Large intestine (tissue), 3 donors: ENCODE data around the gene VCL. TPM values are rescaled to one million over a fixed set of nuclear protein-coding genes. Genes with fewer than 3 reads are reported as not detected.
"Not testable (repeated sequence)": the region's sequence is repeated elsewhere in the genome, so short reads cannot be mapped to it uniquely, and the experiment has no call there.

Source experiments
- DNase-seq, 2 donors: peaks; one replicate each; pipeline versions ENCODE4 v3.0.0 to v3.0.0-alpha.2; 2013
- H3K27ac ChIP-seq: one replicate; pipeline ENCODE4 v1.5.1; 2013; ENCODE audit warnings: low read length
- H3K27me3 ChIP-seq: 2 replicates; pipeline ENCODE4 v1.6.1; 2013; ENCODE audit warnings: low read length; ENCODE audit not compliant: control insufficient read depth, insufficient read depth
- H3K36me3 ChIP-seq: 2 replicates; pipeline ENCODE4 v1.6.1; 2013; ENCODE audit warnings: low read length; ENCODE audit not compliant: control insufficient read depth, insufficient read depth
- H3K4me1 ChIP-seq: one replicate; pipeline ENCODE4 v1.6.1; 2013; ENCODE audit warnings: low read length; ENCODE audit not compliant: control insufficient read depth, insufficient read depth
- H3K4me3 ChIP-seq: one replicate; pipeline ENCODE4 v1.5.1; 2013; ENCODE audit warnings: low read length
- H3K9me3 ChIP-seq: one replicate; pipeline ENCODE4 v1.6.1; 2013; ENCODE audit warnings: mild to moderate bottlenecking, low read depth, low read length, moderate library complexity; ENCODE audit not compliant: control insufficient read depth
- WGBS: methylation state at CpG from one replicate; pipeline ENCODE4 v1.1.5; 2013; ENCODE audit warnings: low lambda C conversion rate; ENCODE audit not compliant: insufficient coverage; 5-methylcytosine and 5-hydroxymethylcytosine counted together
- polyA plus RNA-seq: library from polyadenylated mRNA; unstranded; fragments of 120-200 nt; gene quantifications from one replicate; pipeline ENCODE4 v1.2.1, GENCODE V29; 2013

Gene VCL
- polyA plus RNA-seq, 1 donor = 69.3 TPM

DNA sequence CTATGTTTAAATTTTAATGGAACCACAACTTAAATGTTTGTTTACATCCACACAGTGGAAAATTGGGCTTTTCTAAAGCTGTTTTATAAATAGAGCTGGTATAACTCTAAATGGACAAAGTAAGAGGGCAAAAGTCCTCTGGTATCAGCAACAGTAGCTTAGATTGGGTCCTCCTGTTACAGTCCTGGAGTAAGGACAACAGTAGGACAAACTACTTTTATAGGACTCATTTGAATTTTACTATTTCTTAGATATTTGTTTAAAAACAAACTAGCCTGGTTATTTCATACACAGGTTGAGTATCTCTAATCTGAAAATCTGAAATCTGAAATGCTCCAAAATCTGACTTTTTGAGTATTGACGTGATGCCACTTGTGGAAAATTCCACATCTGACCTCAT lies 8.4 kb downstream of the VCL start:
- H3K4me1 ChIP-seq = peaks cover 2% of the 10 kb centered on the region
- WGBS = no CpG with 5 or more reads among the region's 1 CpG
- H3K9me3 ChIP-seq = no peaks in the 10 kb centered on the region
- no peaks in the 10 kb centered on the region for H3K27me3 ChIP-seq
- DNase-seq = no peak
- H3K4me3 ChIP-seq = no peak overlapping the region
- H3K36me3 ChIP-seq = peaks cover 4% of the 10 kb centered on the region
- H3K27ac ChIP-seq = no peak overlapping the region

DNA sequence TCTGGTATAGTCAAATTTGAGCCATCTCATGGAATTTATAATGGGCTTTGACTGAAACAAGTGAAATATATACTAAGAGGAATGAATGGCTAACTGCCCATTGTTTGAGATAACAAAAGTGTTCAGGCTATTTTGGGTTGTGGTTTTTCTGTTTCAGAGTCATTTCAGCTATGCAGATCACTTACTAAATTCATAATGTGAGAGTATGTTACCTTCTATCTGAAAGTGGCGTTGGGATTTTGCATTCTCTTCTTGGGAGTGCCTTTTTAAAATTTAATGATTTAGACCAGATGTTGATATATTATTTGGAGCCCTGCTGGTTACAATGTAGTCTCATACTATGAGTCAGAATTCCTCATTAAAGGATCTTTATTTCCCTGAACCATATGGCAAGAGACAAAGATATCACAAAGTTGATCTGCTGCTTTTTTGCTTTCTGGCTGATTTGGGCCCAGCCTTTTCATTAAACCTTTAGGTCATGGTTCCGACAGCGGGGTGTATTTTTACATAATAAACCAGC lies 10.4 kb downstream of the VCL start:
- no peaks in the 10 kb centered on the region for H3K9me3 ChIP-seq
- no peaks in the 10 kb centered on the region for H3K27me3 ChIP-seq
- no peak overlapping the region for H3K4me3 ChIP-seq
- no peak for DNase-seq
- H3K4me1 ChIP-seq = no peaks in the 10 kb centered on the region
- H3K27ac ChIP-seq = no peak overlapping the region
- peaks cover 4% of the 10 kb centered on the region for H3K36me3 ChIP-seq
- WGBS = no CpG with 5 or more reads among the region's 3 CpGs

DNA sequence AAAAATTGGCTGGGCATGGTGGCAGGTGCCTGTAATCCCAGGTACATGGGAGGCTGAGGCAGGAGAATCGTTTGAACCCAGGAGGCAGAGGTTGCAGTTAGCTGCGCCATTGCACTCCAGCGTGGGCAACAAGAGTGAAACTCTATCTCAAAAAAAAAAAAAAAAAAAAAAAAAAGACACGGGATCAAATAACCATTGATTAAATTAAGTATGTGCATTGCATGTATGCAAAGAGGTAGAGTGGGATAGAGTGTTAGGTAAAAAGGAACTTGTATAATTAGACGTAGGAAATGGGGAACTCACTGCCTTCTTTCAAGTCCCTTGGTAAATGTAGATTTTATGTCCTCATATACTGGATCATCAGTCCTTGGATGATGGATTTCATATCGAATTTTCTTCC lies 13.1 kb downstream of the VCL start:
- Histone ChIP-seq H3K36me3 (peaks cover 6% of the 10 kb centered on the region), H3K27me3 (no peaks in the 10 kb centered on the region), H3K4me3 (no peak overlapping the region), H3K27ac (no peak overlapping the region), H3K4me1 (no peaks in the 10 kb centered on the region), H3K9me3 (no peaks in the 10 kb centered on the region)
- DNase-seq = no peak
- WGBS = 91% methylated on average over 1 of the region's 6 CpGs

DNA sequence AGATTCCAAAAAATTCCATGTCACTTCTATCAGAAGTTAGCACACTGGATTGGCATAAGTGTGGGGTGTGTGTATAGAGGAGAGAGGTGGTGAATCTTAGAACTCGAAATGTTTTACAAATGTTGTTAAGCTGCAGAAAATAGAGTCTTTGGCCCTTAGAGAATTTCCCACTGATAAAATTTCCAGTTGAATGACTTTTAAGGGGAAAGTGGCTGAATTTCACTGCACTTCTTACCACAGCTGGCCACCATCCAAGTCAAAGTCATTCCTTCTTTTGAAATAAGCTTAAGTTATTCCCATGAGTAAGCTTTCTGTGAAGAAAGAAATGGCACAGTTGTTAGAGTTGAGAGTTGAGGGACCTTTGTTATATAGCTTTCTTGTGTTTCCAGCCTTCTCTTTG lies 13.9 kb downstream of the VCL start:
- no peaks in the 10 kb centered on the region for H3K9me3 ChIP-seq
- no peaks in the 10 kb centered on the region for H3K27me3 ChIP-seq
- H3K4me1 ChIP-seq = no peaks in the 10 kb centered on the region
- H3K4me3 ChIP-seq = no peak overlapping the region
- DNase-seq = no peak
- peaks cover 6% of the 10 kb centered on the region for H3K36me3 ChIP-seq
- WGBS = no CpG with 5 or more reads among the region's 1 CpG
- H3K27ac ChIP-seq = no peak overlapping the region

DNA sequence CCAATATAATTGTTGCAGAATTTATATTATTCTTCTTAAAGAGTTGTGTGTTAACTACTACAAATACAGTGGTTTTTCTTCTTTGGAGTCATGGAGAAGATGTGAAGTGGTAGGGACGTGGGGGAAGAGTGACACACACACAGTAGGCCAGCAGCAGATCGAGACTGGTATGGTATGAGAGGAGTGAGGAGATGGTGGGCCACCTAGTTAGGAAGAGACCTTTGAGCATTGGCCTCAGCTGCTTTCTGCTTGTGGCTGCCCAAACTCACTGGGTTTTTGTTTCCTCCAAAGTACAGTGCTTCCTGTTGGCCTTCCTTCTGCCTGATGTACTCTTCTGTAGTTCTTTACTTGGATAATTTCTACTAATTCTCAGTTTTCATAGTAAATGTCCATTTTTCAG lies 14.6 kb downstream of the VCL start:
- Histone ChIP-seq H3K36me3 (peaks cover 2% of the 10 kb centered on the region), H3K27ac (no peak overlapping the region), H3K27me3 (no peaks in the 10 kb centered on the region), H3K4me1 (no peaks in the 10 kb centered on the region), H3K4me3 (no peak overlapping the region), H3K9me3 (no peaks in the 10 kb centered on the region)
- no peak for DNase-seq
- no CpG with 5 or more reads among the region's 2 CpGs for WGBS

DNA sequence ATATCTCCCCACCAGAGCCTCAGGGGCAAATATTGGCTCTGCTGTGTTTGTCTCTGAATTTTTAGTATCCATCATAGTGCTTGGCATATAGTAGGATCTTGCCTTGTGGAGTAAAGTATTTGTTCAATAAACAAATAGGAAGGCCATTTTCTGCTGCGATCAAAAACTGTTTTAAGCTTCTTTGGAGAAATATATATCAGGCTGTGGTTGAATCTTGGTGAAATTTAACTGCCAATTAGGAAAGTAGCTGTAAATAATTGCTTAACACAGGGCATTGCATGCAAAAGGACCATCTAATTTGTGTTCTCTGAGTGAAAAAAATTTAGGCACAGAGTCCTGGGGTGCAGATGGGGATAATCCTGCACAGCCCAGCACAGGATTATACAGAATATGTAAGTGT lies 15.1 kb downstream of the VCL start:
- H3K27ac ChIP-seq = no peak overlapping the region

DNA sequence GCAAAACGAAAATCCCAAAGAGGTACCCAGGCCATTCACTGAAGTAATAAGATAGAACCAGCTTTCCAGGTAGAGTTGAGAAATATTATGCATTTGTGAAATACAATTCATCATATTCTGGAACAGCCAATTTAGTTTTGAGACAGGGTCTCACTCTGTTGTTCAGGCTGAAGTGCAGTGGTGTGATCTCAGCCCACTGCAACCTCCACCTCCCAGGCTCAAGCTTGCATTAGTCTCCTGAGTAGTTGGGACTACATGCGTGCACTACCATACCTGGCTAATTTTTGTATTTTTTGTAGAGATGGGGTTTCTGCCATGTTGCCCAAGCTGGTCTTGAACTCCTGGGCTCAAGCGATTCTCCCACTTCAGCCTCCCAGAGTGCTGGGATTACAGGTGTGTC lies 16.7 kb downstream of the VCL start:
- H3K4me1 ChIP-seq, H3K27ac ChIP-seq, H3K27me3 ChIP-seq, H3K36me3 ChIP-seq, H3K9me3 ChIP-seq, DNase-seq, H3K4me3 ChIP-seq: not testable (repeated sequence)
- no CpG with 5 or more reads among the region's 3 CpGs for WGBS

More for the DNA sequence above, 15.1 kb downstream of the VCL start:
- 89% methylated on average over 1 of the region's 1 CpG for WGBS
- Histone ChIP-seq H3K9me3 (no peaks in the 10 kb centered on the region), H3K36me3 (peaks cover 2% of the 10 kb centered on the region), H3K27me3 (no peaks in the 10 kb centered on the region), H3K4me1 (no peaks in the 10 kb centered on the region), H3K4me3 (no peak overlapping the region)
- DNase-seq = no peak

DNA sequence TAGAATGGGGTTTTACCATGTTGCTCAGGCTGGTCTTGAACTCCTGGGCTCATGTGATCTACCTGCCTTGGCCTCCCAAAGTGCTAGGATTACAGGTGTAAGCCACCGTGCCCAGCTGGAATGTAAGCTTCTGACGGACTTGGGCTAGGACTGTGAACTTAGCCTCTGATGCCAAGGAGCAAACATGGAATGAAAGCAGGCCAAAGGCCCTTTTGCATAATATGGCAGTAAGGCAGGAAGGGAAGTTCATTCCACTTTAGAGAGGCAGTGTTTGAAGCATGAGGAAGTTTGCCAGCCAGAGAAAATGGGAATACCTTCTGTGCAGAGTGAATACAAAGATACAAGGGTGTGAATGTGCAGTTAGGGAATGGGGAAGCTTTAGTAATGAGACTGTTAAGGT lies 20.3 kb downstream of the VCL start:
- no peaks in the 10 kb centered on the region for H3K27me3 ChIP-seq
- no peak overlapping the region for H3K4me3 ChIP-seq
- H3K36me3 ChIP-seq = peaks cover 2% of the 10 kb centered on the region
- no peaks in the 10 kb centered on the region for H3K9me3 ChIP-seq
- H3K27ac ChIP-seq = no peak overlapping the region
- DNase-seq = peak; percentile 68 to 80
- no CpG with 5 or more reads among the region's 2 CpGs for WGBS
- peaks cover 4% of the 10 kb centered on the region for H3K4me1 ChIP-seq

DNA sequence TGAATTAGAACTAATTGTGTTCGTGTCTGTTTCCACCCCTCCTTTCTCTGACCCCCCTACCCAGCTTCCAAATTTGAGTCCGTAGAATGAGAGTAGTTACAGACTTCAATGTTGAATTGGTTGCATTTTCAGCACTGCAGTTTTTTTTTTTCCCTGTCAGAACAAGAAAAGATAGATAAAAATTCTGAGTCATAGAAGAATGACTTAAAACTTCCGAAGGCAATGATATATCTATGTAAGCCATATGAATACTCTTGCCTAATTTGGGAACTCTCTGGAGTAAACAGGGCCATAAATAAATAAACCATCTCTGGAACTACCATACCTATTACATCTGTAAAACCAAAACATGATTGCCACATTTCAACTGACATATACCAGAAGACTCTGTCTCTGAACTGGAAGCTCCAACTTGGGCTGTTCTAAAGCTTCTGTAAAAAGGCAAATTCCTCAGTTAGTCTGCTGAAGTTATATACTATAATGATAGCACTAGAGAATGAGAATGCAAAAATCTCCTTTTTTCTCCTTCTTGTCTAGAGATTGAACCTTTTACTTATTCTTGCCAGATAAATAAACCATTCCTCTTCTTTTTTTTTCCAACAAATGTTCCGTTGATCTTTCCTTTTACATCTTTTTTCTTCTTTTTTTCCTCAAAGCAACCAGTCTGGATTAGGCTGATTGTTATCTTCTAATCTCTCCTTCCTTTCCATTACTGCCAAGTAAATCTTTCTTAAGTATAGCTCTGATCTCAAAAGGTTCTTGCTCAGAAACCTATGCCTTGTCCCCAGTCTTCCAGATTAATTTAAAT lies 23.5 kb downstream of the VCL start:
- Histone ChIP-seq H3K27ac (no peak overlapping the region), H3K4me3 (no peak overlapping the region), H3K27me3 (no peaks in the 10 kb centered on the region), H3K36me3 (no peaks in the 10 kb centered on the region), H3K4me1 (peaks cover 4% of the 10 kb centered on the region), H3K9me3 (no peaks in the 10 kb centered on the region)
- no peak for DNase-seq
- WGBS = 85% methylated on average over 1 of the region's 4 CpGs

DNA sequence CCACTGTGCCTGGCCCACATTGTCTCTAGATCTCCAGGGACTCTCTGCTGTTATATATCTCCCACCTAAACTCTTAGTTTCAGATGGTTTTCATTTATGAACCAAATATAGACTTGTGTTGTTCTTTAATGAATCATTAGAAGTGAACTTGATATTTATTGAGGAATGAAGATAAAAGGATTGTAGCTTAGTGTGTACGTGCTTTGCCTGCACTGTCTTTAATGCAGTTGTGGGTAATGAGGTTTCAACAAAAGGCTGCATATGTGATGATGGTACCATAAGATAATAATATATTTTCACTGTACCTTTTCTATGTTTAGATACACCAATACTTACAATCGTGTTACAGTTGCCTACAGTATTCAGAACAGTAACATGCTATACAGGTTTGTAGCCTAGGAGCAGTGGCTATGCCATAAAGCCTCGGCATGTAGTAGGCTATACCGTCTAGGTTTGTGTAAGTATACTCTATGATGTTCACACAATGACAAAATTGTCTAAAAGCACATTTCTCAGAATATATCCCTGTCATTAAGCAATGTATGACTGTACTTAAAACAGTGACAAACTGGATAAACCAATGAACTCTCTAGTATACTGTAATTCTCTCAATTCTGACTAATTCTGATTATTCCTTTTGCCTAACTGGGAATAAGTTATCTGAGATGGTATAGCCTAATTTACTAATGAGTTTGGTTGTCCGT lies 25.2 kb downstream of the VCL start:
- peaks cover 4% of the 10 kb centered on the region for H3K4me1 ChIP-seq
- H3K27me3 ChIP-seq = no peaks in the 10 kb centered on the region
- no peak for DNase-seq
- no peaks in the 10 kb centered on the region for H3K36me3 ChIP-seq
- no peak overlapping the region for H3K4me3 ChIP-seq
- H3K9me3 ChIP-seq = no peaks in the 10 kb centered on the region
- H3K27ac ChIP-seq = no peak overlapping the region
- WGBS = no CpG with 5 or more reads among the region's 5 CpGs
